ENCODE measurements around the gene TRAF2. TPM values are rescaled to one million over a fixed set of nuclear protein-coding genes. Genes with fewer than 3 reads are reported as not detected.
A peak's percentile ranks its signal among the peaks of the same experiment; 100 is the strongest.
"Not testable (repeated sequence)": the region's sequence is repeated elsewhere in the genome, so short reads cannot be mapped to it uniquely, and the experiment has no call there.

The TRAF2 gene
- total RNA-seq, 1 donor, result 7.9 TPM

DNA sequence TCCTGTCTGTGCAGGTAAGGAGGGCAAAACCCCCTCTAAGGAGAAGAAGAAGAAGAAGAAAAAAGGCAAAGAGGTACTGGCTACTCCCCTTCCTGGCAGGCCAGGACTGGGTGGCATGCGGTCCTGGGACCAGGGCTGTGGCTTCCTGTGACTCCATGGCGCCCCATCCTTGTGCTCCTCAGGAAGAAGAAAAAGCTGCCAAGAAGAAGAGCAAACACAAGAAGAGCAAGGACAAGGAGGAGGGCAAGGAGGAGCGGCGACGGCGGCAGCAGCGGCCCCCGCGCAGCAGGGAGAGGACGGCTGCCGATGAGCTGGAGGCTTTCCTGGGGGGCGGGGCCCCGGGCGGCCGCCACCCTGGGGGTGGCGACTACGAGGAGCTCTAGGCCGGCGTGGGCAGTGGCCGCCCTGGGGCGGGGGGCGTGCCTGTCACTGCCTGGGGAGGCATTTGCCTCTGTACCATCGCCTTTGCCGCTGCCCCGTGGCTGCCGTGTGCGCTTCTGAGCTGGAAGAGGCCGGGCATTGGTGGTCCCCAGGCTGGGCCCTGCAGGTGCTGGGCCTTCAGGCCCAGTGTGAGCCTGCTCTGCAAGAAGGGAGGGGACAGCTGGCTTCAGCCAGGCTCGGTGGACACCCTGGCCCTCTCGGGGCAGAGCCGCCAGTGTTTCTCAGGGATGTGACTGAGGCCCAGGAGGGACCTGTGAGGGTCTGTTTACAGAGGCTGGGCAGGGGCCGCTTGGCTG lies 46.0 kb upstream of the TRAF2 start:
- DNase-seq (ENCODE audit: low read depth), result no peak
- no peak overlapping the region for H3K4me3 ChIP-seq (ENCODE audit: low read depth, low read length)
- TF ChIP-seq, protein P1, sequence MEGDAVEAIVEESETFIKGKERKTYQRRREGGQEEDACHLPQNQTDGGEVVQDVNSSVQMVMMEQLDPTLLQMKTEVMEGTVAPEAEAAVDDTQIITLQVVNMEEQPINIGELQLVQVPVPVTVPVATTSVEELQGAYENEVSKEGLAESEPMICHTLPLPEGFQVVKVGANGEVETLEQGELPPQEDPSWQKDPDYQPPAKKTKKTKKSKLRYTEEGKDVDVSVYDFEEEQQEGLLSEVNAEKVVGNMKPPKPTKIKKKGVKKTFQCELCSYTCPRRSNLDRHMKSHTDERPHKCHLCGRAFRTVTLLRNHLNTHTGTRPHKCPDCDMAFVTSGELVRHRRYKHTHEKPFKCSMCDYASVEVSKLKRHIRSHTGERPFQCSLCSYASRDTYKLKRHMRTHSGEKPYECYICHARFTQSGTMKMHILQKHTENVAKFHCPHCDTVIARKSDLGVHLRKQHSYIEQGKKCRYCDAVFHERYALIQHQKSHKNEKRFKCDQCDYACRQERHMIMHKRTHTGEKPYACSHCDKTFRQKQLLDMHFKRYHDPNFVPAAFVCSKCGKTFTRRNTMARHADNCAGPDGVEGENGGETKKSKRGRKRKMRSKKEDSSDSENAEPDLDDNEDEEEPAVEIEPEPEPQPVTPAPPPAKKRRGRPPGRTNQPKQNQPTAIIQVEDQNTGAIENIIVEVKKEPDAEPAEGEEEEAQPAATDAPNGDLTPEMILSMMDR (IDR thresholded peaks at IDR 0.05; ENCODE audit: insufficient read depth, low read length), result no peak

DNA sequence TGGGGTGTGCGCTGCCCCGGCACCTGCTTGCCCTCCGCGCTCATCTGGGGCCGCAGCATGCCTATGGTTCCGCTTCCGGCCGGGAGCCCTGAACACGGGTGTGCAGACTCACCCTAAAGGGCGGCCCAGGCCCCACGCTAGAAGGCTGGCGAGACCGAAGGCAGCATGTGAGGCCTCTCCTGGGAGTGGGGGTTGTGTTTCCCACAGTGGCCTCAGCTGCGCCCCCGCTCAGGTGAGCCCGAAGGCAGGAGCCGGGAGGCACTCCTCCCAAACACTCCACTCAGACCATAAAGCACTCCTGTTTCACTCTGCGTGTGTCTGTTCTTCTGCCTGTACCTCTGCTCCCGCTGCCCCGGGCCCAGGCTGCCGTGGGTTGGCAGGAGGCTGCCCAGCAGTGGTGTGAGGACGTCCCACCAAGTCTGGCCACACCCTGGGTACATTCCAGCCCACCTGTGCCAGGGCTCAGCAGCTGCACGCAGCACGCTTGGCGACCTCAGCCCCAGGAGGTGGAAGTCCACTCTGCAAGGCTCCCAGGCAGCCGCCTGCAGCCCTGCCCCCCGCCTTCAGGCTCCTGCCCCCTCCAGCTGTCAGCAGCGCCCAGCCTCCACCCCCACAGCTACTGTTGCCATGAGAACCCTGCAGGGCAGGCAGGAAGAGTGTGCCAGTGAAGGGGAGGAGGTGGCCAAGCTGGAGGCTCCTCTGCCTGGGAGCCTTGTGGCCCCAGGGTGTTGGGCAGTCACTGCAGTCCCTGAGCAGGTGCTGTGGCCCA lies 45.3 kb upstream of the TRAF2 start:
- H3K4me3 ChIP-seq (ENCODE audit: low read depth, low read length), result no peak overlapping the region
- TF ChIP-seq, protein P1 (IDR thresholded peaks at IDR 0.05; ENCODE audit: insufficient read depth, low read length), result no peak
- peak; percentile 25 for DNase-seq (ENCODE audit: low read depth)

DNA sequence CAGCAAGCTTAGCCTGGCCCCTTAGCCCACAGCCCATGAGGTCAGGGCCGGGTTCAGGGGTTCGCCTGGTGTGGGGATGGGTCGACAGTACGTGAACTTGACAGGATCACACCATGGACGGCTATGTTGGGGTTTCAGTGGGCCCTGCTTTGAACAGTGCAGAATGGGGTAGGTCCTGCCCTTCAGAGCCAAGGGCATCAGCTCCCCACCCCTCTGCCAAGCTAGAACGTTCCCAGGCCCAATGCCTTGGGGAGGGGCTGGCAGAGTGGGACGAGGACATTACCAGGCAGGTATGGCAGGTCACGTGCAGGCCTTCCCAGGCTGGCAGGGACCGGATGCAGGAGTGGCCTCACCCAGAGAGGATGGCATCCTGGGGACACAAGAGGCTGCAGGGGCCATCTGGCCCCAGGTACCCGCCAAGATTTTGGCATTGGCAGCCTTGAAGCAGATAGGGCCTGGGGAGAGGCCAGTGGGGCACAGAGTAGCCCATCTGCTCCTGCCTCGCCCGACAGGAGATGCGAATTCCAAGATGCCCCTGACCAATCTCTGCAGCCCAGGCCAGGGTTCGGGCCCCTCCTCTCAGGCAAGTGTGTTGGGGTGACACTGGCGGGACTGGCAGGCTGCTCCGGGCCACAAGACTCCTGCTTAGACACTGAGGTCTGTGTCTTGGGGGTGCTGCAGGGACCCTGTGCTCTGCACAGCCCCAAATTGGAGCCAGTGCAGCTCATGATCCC lies 44.5 kb upstream of the TRAF2 start:
- not testable (repeated sequence) for DNase-seq (ENCODE audit: low read depth); H3K4me3 ChIP-seq (ENCODE audit: low read depth, low read length)

DNA sequence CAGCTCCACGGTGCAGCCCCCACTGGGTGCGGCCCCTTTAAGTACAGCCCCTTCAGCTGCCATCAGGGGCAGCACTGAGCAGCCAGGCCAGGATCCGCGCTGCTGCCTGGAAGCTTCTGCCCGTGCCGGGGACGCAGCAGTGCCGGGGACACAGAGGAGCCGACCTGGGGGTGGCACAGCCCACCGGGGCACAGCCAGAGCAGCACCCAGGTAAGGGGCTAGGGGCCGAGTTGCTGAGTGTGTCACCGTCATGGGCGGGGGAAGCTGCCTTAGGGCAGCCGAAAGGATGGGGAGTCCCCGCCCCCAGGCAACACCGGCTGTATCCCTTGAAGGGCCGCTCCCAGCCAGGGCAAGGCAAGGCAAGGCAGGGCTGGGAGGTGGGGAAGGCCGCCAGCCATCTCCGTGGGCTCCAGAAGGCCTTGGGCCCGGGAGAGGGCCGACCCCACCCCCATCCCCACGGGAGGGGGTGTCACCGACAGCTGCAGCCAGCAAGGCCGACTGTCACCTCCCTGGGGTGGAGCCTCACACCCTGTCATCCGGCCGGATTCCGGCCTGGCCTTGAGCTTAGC lies 43.9 kb upstream of the TRAF2 start, which contains the start of gene AJM1:
Gene AJM1, plus strand, starts transcription at position 99 of the 569 bp plus-strand sequence. CDS start 1,937 bp downstream, outside the sequence.
- TF ChIP-seq, protein P1 (IDR thresholded peaks at IDR 0.05; ENCODE audit: insufficient read depth, low read length), result peak; percentile 91
- DNase-seq (ENCODE audit: low read depth), result peak; percentile 71

DNA sequence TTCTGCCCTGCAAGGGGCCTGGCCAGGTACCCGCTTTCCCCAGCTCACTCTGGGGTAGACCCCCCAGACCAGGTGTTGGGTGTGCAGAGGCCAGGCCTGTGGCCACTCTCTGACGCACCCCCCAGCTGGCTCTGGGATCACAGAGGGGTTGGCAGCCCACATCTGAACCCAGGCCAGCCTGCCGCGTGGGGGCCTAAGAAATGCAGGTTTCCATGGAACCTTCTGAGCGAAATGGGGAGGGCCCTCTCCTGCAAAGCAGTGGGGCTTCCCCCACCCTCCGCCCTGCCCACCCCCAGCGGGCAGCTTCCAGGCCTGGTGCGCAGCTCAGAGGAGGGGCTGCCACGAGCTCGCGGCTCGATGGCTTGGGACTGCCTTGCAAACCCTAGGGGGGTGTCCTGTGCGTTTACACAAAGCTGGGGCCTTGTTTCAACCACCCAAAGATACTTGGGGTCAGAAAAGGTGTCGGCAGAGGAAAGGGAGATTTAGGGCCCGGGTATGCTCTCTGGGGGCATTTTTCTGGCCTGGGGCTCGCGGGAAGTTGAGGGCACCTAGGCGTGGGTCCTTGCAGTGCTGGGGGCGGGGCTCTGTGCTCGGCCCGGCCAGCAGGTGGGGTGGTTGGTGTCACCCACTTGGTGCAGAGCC lies 43.0 kb upstream of the TRAF2 start:
- not testable (repeated sequence) for H3K4me3 ChIP-seq (ENCODE audit: low read depth, low read length)

More for the DNA sequence above, 43.9 kb upstream of the TRAF2 start, which contains the start of gene AJM1:
- peak within 1 kb of the TSS; percentile 67 for H3K4me3 ChIP-seq (ENCODE audit: low read depth, low read length)

DNA sequence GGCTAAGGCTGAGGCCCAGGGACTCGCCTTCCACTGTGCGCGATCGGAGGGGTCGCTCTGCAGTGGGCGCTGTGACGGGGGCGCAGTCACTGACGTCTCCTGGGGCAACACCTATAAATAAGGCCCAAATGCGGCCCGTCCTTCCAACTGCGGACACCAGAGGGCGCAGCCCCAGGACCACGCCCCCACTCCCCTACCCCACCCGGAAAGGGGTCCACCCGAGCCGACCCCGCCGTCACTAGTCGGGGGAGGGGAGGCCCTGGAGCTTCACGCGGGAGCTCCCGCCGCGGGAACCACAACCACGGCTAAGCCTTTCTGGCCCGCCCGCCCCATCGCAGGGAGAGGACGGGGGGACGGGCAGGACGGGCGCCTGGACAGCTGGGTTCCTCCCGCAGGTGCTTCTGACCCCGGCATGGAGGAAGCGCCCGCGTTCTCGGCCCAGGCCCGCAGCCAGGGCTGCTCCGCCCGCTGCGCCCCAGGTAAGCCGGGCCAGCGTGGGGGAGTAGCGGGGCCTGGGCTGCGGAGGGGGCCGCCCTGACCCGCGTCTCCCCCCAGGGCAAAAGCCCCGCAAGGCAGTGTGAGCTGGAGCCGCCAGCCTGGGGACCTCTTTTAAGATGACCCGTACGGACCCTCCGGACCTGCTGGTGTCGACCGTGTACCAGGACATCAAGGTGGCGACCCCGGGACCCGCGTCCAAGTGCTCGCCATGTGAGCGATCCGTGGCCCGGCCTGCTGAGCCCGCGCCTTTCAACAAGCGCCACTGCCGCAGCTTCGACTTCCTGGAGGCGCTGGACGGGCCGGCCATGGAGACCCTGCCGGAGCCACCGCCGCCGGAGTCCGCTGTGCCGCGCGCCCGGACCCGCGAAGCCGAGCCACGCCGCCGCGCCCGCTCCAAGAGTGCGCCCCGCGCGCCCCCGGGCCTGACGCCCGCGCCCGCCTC lies 42.2 kb upstream of the TRAF2 start:
- not testable (repeated sequence) for H3K4me3 ChIP-seq (ENCODE audit: low read depth, low read length); DNase-seq (ENCODE audit: low read depth)
- TF ChIP-seq, protein P1 (IDR thresholded peaks at IDR 0.05; ENCODE audit: insufficient read depth, low read length), result peak; percentile 48

More for the DNA sequence above, 43.0 kb upstream of the TRAF2 start:
- DNase-seq (ENCODE audit: low read depth), result not testable (repeated sequence)
